Measurements from ENCODE around the gene KCNK17. TPM values are rescaled to one million over a fixed set of nuclear protein-coding genes. Genes with fewer than 3 reads are reported as not detected.
A peak's percentile ranks its signal among the peaks of the same experiment; 100 is the strongest.

The KCNK17 gene
- polyA plus RNA-seq, 3 donors = not detected

DNA sequence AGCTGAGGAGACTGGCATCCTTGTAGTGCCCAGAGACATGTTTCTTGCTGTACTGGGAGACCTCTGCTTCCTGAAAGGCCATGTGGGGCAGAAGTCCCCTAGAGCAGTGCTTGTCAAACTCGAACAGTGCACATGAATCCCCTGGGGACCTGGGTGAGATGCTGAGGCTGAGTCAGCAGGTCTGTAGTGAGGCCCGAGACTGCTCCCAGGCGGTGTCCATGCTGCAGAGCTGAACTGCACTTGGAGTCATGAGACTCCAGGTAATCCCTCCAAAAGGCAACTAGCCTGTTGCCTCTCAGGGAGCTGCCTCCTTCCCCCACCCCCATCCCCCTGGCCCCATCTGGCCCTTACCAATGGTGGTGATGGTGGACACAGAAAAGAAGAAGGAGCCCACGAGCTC lies 3.7 kb downstream of the KCNK17 start:
- H3K79me2 ChIP-seq (ENCODE audit: insufficient read depth, low read length) = no peaks in the 10 kb centered on the region
- intact Hi-C loops (cut with micrococcal nuclease) = loop anchor here in 1 of 2 donors (2.0 kb wide), 1 partner anchor 440 kb away; no protein-coding TSS in a partner anchor
- Mint-ChIP-seq H3K36me3 (peaks cover 0 to 5% of the 10 kb centered on the region in 2 donors), H3K4me3 (peak overlapping the region in 1 of 2 donors; percentile 15), H3K4me1 (peaks cover 21% of the 10 kb centered on the region), H3K27me3 (ENCODE audit: low read depth in 3 of 3) (peaks cover 44 to 47% (median 46%) of the 10 kb centered on the region in 3 donors), H3K9me3 (peaks cover 0 to 20% (median 2%) of the 10 kb centered on the region in 7 donors), H3K27ac (no peak overlapping the region)
- H4K20me1 ChIP-seq (ENCODE audit: insufficient read depth, low read length) = no peaks in the 10 kb centered on the region
- 78% methylated on average over 3 of the region's 4 CpGs for WGBS (ENCODE audit: insufficient coverage)
- no peak for DNase-seq
- H3K27ac ChIP-seq (ENCODE audit: low read depth in 1 of 2, low read length in 2 of 2) = no peak overlapping the region
- TF ChIP-seq, protein P1, sequence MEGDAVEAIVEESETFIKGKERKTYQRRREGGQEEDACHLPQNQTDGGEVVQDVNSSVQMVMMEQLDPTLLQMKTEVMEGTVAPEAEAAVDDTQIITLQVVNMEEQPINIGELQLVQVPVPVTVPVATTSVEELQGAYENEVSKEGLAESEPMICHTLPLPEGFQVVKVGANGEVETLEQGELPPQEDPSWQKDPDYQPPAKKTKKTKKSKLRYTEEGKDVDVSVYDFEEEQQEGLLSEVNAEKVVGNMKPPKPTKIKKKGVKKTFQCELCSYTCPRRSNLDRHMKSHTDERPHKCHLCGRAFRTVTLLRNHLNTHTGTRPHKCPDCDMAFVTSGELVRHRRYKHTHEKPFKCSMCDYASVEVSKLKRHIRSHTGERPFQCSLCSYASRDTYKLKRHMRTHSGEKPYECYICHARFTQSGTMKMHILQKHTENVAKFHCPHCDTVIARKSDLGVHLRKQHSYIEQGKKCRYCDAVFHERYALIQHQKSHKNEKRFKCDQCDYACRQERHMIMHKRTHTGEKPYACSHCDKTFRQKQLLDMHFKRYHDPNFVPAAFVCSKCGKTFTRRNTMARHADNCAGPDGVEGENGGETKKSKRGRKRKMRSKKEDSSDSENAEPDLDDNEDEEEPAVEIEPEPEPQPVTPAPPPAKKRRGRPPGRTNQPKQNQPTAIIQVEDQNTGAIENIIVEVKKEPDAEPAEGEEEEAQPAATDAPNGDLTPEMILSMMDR (IDR thresholded peaks at IDR 0.05) = no peak
- H3K27me3 ChIP-seq (ENCODE audit: control insufficient read depth in 2 of 2, insufficient read depth in 2 of 2, low read length in 2 of 2) = peaks cover 37 to 46% of the 10 kb centered on the region in 2 donors
- H3K9me3 ChIP-seq (replicated peaks in 1 of 2; ENCODE audit: control insufficient read depth in 1 of 2, insufficient read depth in 1 of 2, low read length in 2 of 2) = peaks cover 0 to 19% of the 10 kb centered on the region in 2 donors
- H3K4me3 ChIP-seq (replicated peaks in 1 of 3; ENCODE audit: low read depth in 2 of 3, low read length in 3 of 3) = no peak overlapping the region
- no peak overlapping the region for H3K9ac ChIP-seq (ENCODE audit: insufficient read depth, low read length, poor library complexity, severe bottlenecking)
- H3K4me2 ChIP-seq (replicated peaks; ENCODE audit: extremely low read depth, low read length, poor library complexity, severe bottlenecking) = no peak overlapping the region
- H2AFZ ChIP-seq (ENCODE audit: insufficient read depth, low read depth, low read length, poor library complexity, severe bottlenecking) = no peak overlapping the region
- no peaks in the 10 kb centered on the region for H3K36me3 ChIP-seq (replicated peaks in 1 of 2; ENCODE audit: control insufficient read depth in 1 of 2, insufficient read depth in 2 of 2, low read length in 2 of 2)
- peaks cover 23 to 24% of the 10 kb centered on the region in 2 donors for H3K4me1 ChIP-seq (ENCODE audit: control insufficient read depth in 1 of 2, insufficient read depth in 2 of 2, low read length in 2 of 2)

DNA sequence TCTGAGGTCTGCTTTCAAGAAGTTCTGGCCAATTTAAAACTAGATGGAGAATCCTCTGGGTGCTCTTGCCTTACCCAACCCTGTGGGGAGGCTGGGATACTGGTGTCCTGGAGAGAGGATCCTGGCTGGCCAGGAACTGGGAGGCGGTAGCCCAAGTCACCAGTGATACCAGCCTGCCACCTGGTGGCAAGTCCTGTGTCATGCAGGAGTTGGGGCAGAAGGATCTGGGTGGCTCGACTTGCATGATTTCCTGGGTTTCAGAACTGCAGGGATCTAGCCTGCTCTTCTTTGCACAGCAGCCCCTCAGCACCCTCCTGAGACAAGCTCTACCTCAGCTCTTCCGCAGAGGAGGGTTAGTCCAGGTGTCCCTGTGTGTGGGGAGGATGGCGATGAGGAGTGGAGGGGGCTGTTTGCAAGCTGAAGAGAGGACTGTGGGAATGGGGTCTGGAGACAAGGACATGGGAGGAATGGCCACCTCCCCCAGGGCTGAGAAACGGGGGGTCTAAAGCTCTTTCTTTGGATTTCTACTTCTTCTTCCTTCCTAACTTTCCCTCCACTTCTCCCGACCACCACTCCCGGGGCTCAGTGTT lies 4.2 kb downstream of the KCNK17 start:
- no peak overlapping the region for H3K9ac ChIP-seq (ENCODE audit: insufficient read depth, low read length, poor library complexity, severe bottlenecking)
- no peak overlapping the region for H3K27ac ChIP-seq (ENCODE audit: low read depth in 1 of 2, low read length in 2 of 2)
- TF ChIP-seq, protein P1 (IDR thresholded peaks at IDR 0.05) = peak; percentile 94
- H3K27me3 ChIP-seq (ENCODE audit: control insufficient read depth in 2 of 2, insufficient read depth in 2 of 2, low read length in 2 of 2) = peaks cover 34 to 41% of the 10 kb centered on the region in 2 donors
- H3K9me3 Mint-ChIP-seq = peaks cover 0 to 23% (median 2%) of the 10 kb centered on the region in 7 donors
- peaks cover 0 to 19% of the 10 kb centered on the region in 2 donors for H3K9me3 ChIP-seq (replicated peaks in 1 of 2; ENCODE audit: control insufficient read depth in 1 of 2, insufficient read depth in 1 of 2, low read length in 2 of 2)
- peak overlapping the region in 1 of 2 donors; percentile 15 for H3K4me3 Mint-ChIP-seq
- H3K27ac Mint-ChIP-seq = peak overlapping the region in 3 of 7 donors; percentile 12 to 73 (median 15)
- H3K36me3 ChIP-seq (replicated peaks in 1 of 2; ENCODE audit: control insufficient read depth in 1 of 2, insufficient read depth in 2 of 2, low read length in 2 of 2) = no peaks in the 10 kb centered on the region
- 55% methylated on average over 4 of the region's 7 CpGs for WGBS (ENCODE audit: insufficient coverage)
- no peak overlapping the region for H3K4me3 ChIP-seq (replicated peaks in 1 of 3; ENCODE audit: low read depth in 2 of 3, low read length in 3 of 3)
- intact Hi-C loops (cut with micrococcal nuclease) = loop anchor here (2.0 to 10.0 kb wide), 3 partner anchors 85 to 439 kb away; partner anchors contain the start of gene KCNK5 (in 1 of the 2)
- H3K79me2 ChIP-seq (ENCODE audit: insufficient read depth, low read length) = no peaks in the 10 kb centered on the region
- DNase-seq = peak; percentile 45 to 62 (median 55)
- H2AFZ ChIP-seq (ENCODE audit: insufficient read depth, low read depth, low read length, poor library complexity, severe bottlenecking) = no peak overlapping the region
- peaks cover 41 to 43% (median 41%) of the 10 kb centered on the region in 3 donors for H3K27me3 Mint-ChIP-seq (ENCODE audit: low read depth in 3 of 3)
- no peak overlapping the region for H3K4me2 ChIP-seq (replicated peaks; ENCODE audit: extremely low read depth, low read length, poor library complexity, severe bottlenecking)
- H3K4me1 ChIP-seq (ENCODE audit: control insufficient read depth in 1 of 2, insufficient read depth in 2 of 2, low read length in 2 of 2) = peaks cover 23 to 24% of the 10 kb centered on the region in 2 donors
- H3K4me1 Mint-ChIP-seq = peaks cover 19% of the 10 kb centered on the region
- no peaks in the 10 kb centered on the region for H4K20me1 ChIP-seq (ENCODE audit: insufficient read depth, low read length)
- peaks cover 0 to 5% of the 10 kb centered on the region in 2 donors for H3K36me3 Mint-ChIP-seq
